OCI-LY7 (cell line): Measurements from ENCODE around the gene MOB3B. TPM values are rescaled to one million over a fixed set of nuclear protein-coding genes. Genes with fewer than 3 reads are reported as not detected.

ENCODE experiments used
- BruUV-seq: library from RNA; stranded (reverse); fragments of 400-500 nt; replicated peaks from 2 replicates; lab custom pipeline; 2021; lab: Mats Ljungman, UMichigan
- CTCF ChIA-PET: fragments of 300-600 bp; sonication (Branson Sonifier 250); formaldehyde crosslinking; loops from one replicate; lab custom pipeline; 2022; ENCODE audit warnings: antibody characterized with exemption; ENCODE audit not compliant: unreplicated experiment; lab: Charles Lee
- POLR2A ChIA-PET: fragments of 300-600 bp; sonication (Branson Sonifier 250); formaldehyde crosslinking; loops from one replicate; lab custom pipeline; 2022; ENCODE audit warnings: antibody characterized with exemption; lab: Charles Lee
- DNase-seq: peaks from one replicate; pipeline ENCODE4 v3.0.0-alpha.2; 2015; ENCODE audit warnings: low spot score
- H2AFZ ChIP-seq: fragments of 200-600 bp; sonication (generic), shearing (Covaris generic); 2 replicates; pipeline ENCODE4 v1.6.1; 2014; ENCODE audit warnings: mild to moderate bottlenecking, antibody characterized with exemption, low read length, moderate library complexity
- H3K27ac ChIP-seq: fragments of 200-600 bp; sonication (generic); 2 replicates; pipeline ENCODE4 v1.5.1; 2014; ENCODE audit warnings: mixed run types, low read depth, mild to moderate bottlenecking, moderate library complexity, low read length, inconsistent platforms; ENCODE audit not compliant: poor library complexity, severe bottlenecking
- H3K36me3 ChIP-seq: fragments of 200-600 bp; sonication (generic); 2 replicates; pipeline ENCODE4 v1.6.1; 2014; ENCODE audit warnings: mild to moderate bottlenecking, antibody characterized with exemption, low read length, moderate library complexity, mixed read lengths; ENCODE audit not compliant: insufficient read depth
- H3K4me1 ChIP-seq: fragments of 200-600 bp; sonication (generic); 2 replicates; pipeline ENCODE4 v1.5.1; 2014; ENCODE audit warnings: mild to moderate bottlenecking, low read length; ENCODE audit not compliant: insufficient read depth, poor library complexity, severe bottlenecking
- H3K4me2 ChIP-seq: fragments of 200-600 bp; sonication (generic); 2 replicates; pipeline ENCODE4 v1.6.1; 2014; ENCODE audit warnings: mild to moderate bottlenecking, low read length
- H3K4me3 ChIP-seq: fragments of 200-600 bp; sonication (generic); 2 replicates; pipeline ENCODE4 v1.5.1; 2014; ENCODE audit warnings: mild to moderate bottlenecking, low read depth, low read length; ENCODE audit not compliant: poor library complexity, severe bottlenecking
- H3K79me2 ChIP-seq: fragments of 200-600 bp; sonication (generic); 2 replicates; pipeline ENCODE4 v1.6.1; 2016; ENCODE audit warnings: low read depth, mild to moderate bottlenecking, low read length, moderate library complexity, mixed read lengths; ENCODE audit not compliant: insufficient read depth
- H3K9me2 ChIP-seq: fragments of 200-600 bp; sonication (generic); 2 replicates; pipeline ENCODE4 v1.6.1; 2016; ENCODE audit warnings: mild to moderate bottlenecking, low read length, mixed read lengths; ENCODE audit not compliant: insufficient read depth
- H3K9me3 ChIP-seq: fragments of 200-600 bp; sonication (generic); 2 replicates; pipeline ENCODE4 v1.6.1; 2014; ENCODE audit warnings: mild to moderate bottlenecking, mixed run types, low read length, mixed read lengths
- H4K20me1 ChIP-seq: fragments of 200-600 bp; sonication (generic); 2 replicates; pipeline ENCODE4 v1.6.1; 2014; ENCODE audit warnings: mild to moderate bottlenecking, antibody characterized with exemption, low read length, moderate library complexity, mixed read lengths; ENCODE audit not compliant: insufficient read depth
- EZH2phosphoT487 ChIP-seq: fragments of 200-600 bp; sonication (generic); IDR thresholded peaks from 2 replicates; pipeline ENCODE4 v1.6.1; 2018; ENCODE audit warnings: low read depth, borderline replicate concordance, mild to moderate bottlenecking, mixed run types, antibody characterized with exemption, low read length, moderate library complexity, mixed read lengths
- intact Hi-C: fragments of 100-400 bp; cut with micrococcal nuclease; formaldehyde crosslinking; loops from one replicate; pipeline ENCODE4 v1.10.0; 2022; ENCODE audit not compliant: unreplicated experiment
- total RNA-seq, 2 experiments: library from RNA; depleted of rRNA in 1 of 2; stranded (reverse); fragments of >200 nt in 1 of 2; shearing (Covaris generic) in 1 of 2; gene quantifications; 2 replicates each; pipeline ENCODE4 v1.2.3, GENCODE V29; 2014 to 2022
- TF ChIP-seq, protein P1 (sequence below): fragments of 200-600 bp; sonication (generic); conservative IDR thresholded peaks from 2 replicates; pipeline ENCODE4 v1.5.1; 2014; ENCODE audit warnings: mild to moderate bottlenecking, antibody characterized with exemption, low read length, moderate library complexity, mixed read lengths

Gene MOB3B
- total RNA-seq, 2 experiments from 2014 or later: 0.04 TPM; not detected in 1

DNA sequence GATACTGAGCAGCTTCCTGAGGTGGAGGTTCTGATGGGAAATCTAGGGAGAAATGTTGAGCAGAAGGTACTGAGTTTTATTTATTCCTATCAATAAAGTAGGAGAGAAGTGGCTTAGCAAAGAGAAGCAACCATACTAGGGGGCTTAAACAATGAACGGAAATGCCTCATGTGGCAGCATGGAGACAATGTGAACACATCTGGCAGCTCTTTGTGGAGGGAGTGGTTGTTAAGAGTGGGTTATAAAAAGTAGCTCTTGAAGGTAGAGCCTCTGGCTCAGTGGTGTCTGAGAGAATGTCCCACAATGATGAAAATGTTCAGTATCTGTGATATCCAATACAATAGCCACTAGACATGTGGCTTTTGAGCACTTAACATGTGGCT, 179.9 kb downstream of the MOB3B start:
- Histone ChIP-seq H4K20me1 (no peaks in the 10 kb centered on the region), H3K4me1 (no peaks in the 10 kb centered on the region), H3K4me2 (no peak overlapping the region), H3K27ac (no peak overlapping the region), H3K9me3 (no peaks in the 10 kb centered on the region), H3K36me3 (no peaks in the 10 kb centered on the region), H3K9me2 (no peaks in the 10 kb centered on the region), H3K4me3 (no peak overlapping the region), H2AFZ (no peak overlapping the region), H3K79me2 (no peaks in the 10 kb centered on the region)
- ChIA-PET CTCF (no interaction called here), POLR2A (no interaction called here)
- BruUV-seq: no TSS peak
- TF ChIP-seq EZH2phosphoT487: no peak
- TF ChIP-seq, protein P1, sequence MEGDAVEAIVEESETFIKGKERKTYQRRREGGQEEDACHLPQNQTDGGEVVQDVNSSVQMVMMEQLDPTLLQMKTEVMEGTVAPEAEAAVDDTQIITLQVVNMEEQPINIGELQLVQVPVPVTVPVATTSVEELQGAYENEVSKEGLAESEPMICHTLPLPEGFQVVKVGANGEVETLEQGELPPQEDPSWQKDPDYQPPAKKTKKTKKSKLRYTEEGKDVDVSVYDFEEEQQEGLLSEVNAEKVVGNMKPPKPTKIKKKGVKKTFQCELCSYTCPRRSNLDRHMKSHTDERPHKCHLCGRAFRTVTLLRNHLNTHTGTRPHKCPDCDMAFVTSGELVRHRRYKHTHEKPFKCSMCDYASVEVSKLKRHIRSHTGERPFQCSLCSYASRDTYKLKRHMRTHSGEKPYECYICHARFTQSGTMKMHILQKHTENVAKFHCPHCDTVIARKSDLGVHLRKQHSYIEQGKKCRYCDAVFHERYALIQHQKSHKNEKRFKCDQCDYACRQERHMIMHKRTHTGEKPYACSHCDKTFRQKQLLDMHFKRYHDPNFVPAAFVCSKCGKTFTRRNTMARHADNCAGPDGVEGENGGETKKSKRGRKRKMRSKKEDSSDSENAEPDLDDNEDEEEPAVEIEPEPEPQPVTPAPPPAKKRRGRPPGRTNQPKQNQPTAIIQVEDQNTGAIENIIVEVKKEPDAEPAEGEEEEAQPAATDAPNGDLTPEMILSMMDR: no peak
- intact Hi-C loops: no loop called here
- DNase-seq: no peak

DNA sequence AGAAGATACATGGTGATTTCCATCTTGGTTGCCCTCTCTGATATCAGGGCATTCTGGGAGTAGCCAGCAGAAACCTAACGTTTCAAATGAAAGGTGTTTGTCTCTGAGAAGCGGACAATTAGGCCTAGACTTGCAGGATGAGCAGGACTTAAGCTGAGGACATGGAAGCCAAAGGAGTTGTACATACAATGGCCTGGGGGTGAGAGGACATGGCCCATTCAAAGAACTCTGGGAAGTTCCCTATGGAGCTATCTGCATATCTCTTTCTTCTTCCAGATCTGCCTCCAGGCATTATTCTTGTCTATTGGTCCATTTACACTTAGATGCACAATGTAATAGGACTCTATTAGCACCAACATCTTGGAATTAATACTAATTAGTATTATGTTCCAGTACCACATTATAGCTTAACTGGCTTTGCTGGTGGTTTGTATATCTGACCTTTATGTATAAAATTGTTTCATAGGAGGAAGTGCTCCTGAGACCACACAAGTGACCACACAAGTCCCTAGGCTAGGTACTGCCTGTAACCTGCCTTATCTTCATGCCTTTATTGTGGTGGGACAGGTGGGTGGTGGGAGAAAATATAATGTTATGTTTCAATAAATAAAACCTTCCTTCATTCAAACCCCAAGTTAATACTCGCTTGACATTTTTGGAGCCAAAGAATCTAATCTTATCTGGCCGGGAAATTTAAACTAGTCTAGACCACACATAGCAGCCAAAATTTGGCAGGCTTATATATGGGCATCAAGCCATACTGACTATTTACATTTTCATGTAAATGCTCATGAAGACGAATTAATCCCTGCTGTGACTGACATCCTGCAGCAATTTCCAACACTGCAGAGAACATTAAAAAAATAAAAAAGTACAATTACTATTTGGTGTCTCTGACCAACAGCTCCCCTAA, 180.6 kb downstream of the MOB3B start:
- no peaks in the 10 kb centered on the region for H3K79me2 ChIP-seq

More for the DNA sequence above, 180.6 kb downstream of the MOB3B start:
- TF ChIP-seq EZH2phosphoT487: no peak
- TF ChIP-seq, protein P1: no peak
- intact Hi-C loops: no loop called here
- Histone ChIP-seq H3K4me1 (no peaks in the 10 kb centered on the region), H3K9me2 (no peaks in the 10 kb centered on the region), H4K20me1 (no peaks in the 10 kb centered on the region), H2AFZ (no peak overlapping the region), H3K9me3 (no peaks in the 10 kb centered on the region), H3K4me3 (no peak overlapping the region), H3K4me2 (no peak overlapping the region), H3K36me3 (no peaks in the 10 kb centered on the region), H3K27ac (no peak overlapping the region)
- no peak for DNase-seq
- CTCF ChIA-PET: no interaction called here
- no TSS peak for BruUV-seq
- POLR2A ChIA-PET: interaction anchor here (0.6 kb wide), 1 partner anchor 239 kb away, joined by 4 read pairs; no protein-coding TSS in a partner anchor
